ENCODE results near the gene SIPA1L2. TPM values are rescaled to one million over a fixed set of nuclear protein-coding genes. Genes with fewer than 3 reads are reported as not detected.

Gene SIPA1L2
- total and polyA plus RNA-seq, 10 of the 15 experiments (the other 5 are each of a cell fraction or from before 2014, with no cell fraction given): 0.01 to 0.18 TPM; not detected in 8

- SMC1A ChIA-PET (ENCODE audit: uncharacterized antibody, unreplicated experiment): interaction anchor here (0.8 kb wide), 1 partner anchor 608 kb away, joined by 3 read pairs; no protein-coding TSS in a partner anchor
- CTCF ChIA-PET: no interaction called here
- no peaks in the 10 kb centered on the region for H4K20me1 ChIP-seq (ENCODE audit: control insufficient read depth, insufficient read depth)
- DNase-seq (ENCODE audit: low read depth, low spot score) (no peak), ATAC-seq (no peak), FAIRE-seq (no peak)
- intact Hi-C loops (cut with micrococcal nuclease; ENCODE audit: unreplicated experiment) (no loop called here), in situ Hi-C loops (cut with MboI) (no loop called here)
- H3K9ac ChIP-seq (ENCODE audit: control insufficient read depth, insufficient read depth, low read length): no peak overlapping the region
- H3K9me3 ChIP-seq (replicated peaks; ENCODE audit: control insufficient read depth, insufficient read depth, low read length): no peaks in the 10 kb centered on the region
- no peak overlapping the region for H3K4me3 ChIP-seq
- POLR2A ChIA-PET: no interaction called here
- H3K4me1 ChIP-seq (ENCODE audit: control insufficient read depth, insufficient read depth, low read length): no peaks in the 10 kb centered on the region
- no TSS peak for BruUV-seq (replicated peaks)
- H3K79me2 ChIP-seq (ENCODE audit: control insufficient read depth, insufficient read depth, low read length): no peaks in the 10 kb centered on the region
- RAD21 ChIA-PET (ENCODE audit: unreplicated experiment): no interaction called here
- 0% methylated on average over 4 of the region's 4 CpGs for WGBS (ENCODE audit: insufficient coverage, insufficient replicate concordance, low lambda C conversion rate, missing lambda C conversion rate)
- H3K36me3 ChIP-seq (ENCODE audit: control insufficient read depth in 2 of 2, insufficient read depth in 2 of 2, low read length in 1 of 2): no peaks in the 10 kb centered on the region
- H3K27me3 ChIP-seq (replicated peaks in 1 of 2; ENCODE audit: control insufficient read depth in 2 of 2, insufficient read depth in 2 of 2, low read length in 1 of 2): no peaks in the 10 kb centered on the region
- no peak for TF ChIP-seq POU2F2 (IDR thresholded peaks at IDR 0.05; ENCODE audit: borderline replicate concordance, low read depth, low read length)
- no peak for TF ChIP-seq E2F4 (IDR thresholded peaks at IDR 0.05; ENCODE audit: low read depth, low read length)
- no peak overlapping the region for H2AFZ ChIP-seq (ENCODE audit: control insufficient read depth, low read depth, low read length)
- H3K4me2 ChIP-seq (ENCODE audit: control insufficient read depth, insufficient read depth): no peak overlapping the region
- no peak overlapping the region for H3K27ac ChIP-seq (ENCODE audit: control insufficient read depth, insufficient read depth)
Observed at GRCh38 chr1:232608427-232608826, 21.5 kb downstream of the SIPA1L2 start.

GRCh38 chr1:232602622-232603021 lies 27.3 kb downstream of the SIPA1L2 start:
- Histone ChIP-seq H3K79me2 (ENCODE audit: control insufficient read depth, insufficient read depth, low read length) (no peaks in the 10 kb centered on the region), H3K4me3 (no peak overlapping the region), H3K9ac (ENCODE audit: control insufficient read depth, insufficient read depth, low read length) (no peak overlapping the region), H3K4me1 (ENCODE audit: control insufficient read depth, insufficient read depth, low read length) (peaks cover 23% of the 10 kb centered on the region), H3K9me3 (replicated peaks; ENCODE audit: control insufficient read depth, insufficient read depth, low read length) (no peaks in the 10 kb centered on the region), H2AFZ (ENCODE audit: control insufficient read depth, low read depth, low read length) (no peak overlapping the region), H3K27me3 (replicated peaks in 1 of 2; ENCODE audit: control insufficient read depth in 2 of 2, insufficient read depth in 2 of 2, low read length in 1 of 2) (no peaks in the 10 kb centered on the region), H3K4me2 (ENCODE audit: control insufficient read depth, insufficient read depth) (no peak overlapping the region), H3K27ac (ENCODE audit: control insufficient read depth, insufficient read depth) (no peak overlapping the region), H4K20me1 (ENCODE audit: control insufficient read depth, insufficient read depth) (no peaks in the 10 kb centered on the region), H3K36me3 (ENCODE audit: control insufficient read depth in 2 of 2, insufficient read depth in 2 of 2, low read length in 1 of 2) (no peaks in the 10 kb centered on the region)
- FAIRE-seq (no peak), ATAC-seq (no peak), DNase-seq (ENCODE audit: low read depth, low spot score) (no peak)
- ChIA-PET POLR2A (interaction anchor here (0.6 kb wide), 1 partner anchor 50 kb away, joined by 4 read pairs; no protein-coding TSS in a partner anchor), CTCF (no interaction called here), RAD21 (ENCODE audit: unreplicated experiment) (no interaction called here), SMC1A (ENCODE audit: uncharacterized antibody, unreplicated experiment) (no interaction called here)
- 59% methylated on average over 4 of the region's 4 CpGs for WGBS (ENCODE audit: insufficient coverage, insufficient replicate concordance, low lambda C conversion rate, missing lambda C conversion rate)
- in situ Hi-C loops (cut with MboI) (no loop called here), intact Hi-C loops (cut with micrococcal nuclease; ENCODE audit: unreplicated experiment) (no loop called here)
- BruUV-seq (replicated peaks): no TSS peak
- no peak for TF ChIP-seq BMI1 (IDR thresholded peaks at IDR 0.05; ENCODE audit: borderline replicate concordance)
- TF ChIP-seq HSF1 (IDR thresholded peaks at IDR 0.05; ENCODE audit: low read depth, low read length): no peak
- no peak for TF ChIP-seq PKNOX1 (IDR thresholded peaks at IDR 0.05)
- TF ChIP-seq FOS (IDR thresholded peaks at IDR 0.05; ENCODE audit: borderline replicate concordance, extremely low read depth, insufficient read length): no peak
- TF ChIP-seq SP1 (IDR thresholded peaks at IDR 0.05; ENCODE audit: low read depth, low read length): no peak
- TF ChIP-seq NR2C2 (IDR thresholded peaks at IDR 0.05; ENCODE audit: borderline replicate concordance, control insufficient read depth, insufficient read length, low read depth): no peak
- no peak for TF ChIP-seq NFYA (IDR thresholded peaks at IDR 0.05; ENCODE audit: borderline replicate concordance, low read depth, low read length)
- no peak for TF ChIP-seq SMAD5 (IDR thresholded peaks at IDR 0.05; ENCODE audit: low read depth)
- TF ChIP-seq CHD2 (IDR thresholded peaks at IDR 0.05; ENCODE audit: borderline replicate concordance, low read depth, low read length): no peak
- TF ChIP-seq GATAD2B (conservative IDR thresholded peaks at IDR 0.05; ENCODE audit: low read depth): no peak
- no peak for TF ChIP-seq PBX3 (IDR thresholded peaks at IDR 0.05; ENCODE audit: insufficient replicate concordance, low read depth, low read length)
- TF ChIP-seq FOXK2 (IDR thresholded peaks at IDR 0.05): no peak

Measured in GM12878 (cell line).